AG04450 (cell line): ENCODE results near the gene MNAT1. TPM values are rescaled to one million over a fixed set of nuclear protein-coding genes. Genes with fewer than 3 reads are reported as not detected.

ENCODE experiments used
- CTCF ChIA-PET: fragments of 300-600, 350-600 bp; formaldehyde crosslinking; extraction: SDS; loops from one replicate; lab custom pipeline; 2022; ENCODE audit warnings: antibody characterized with exemption, inconsistent platforms; lab: Charles Lee
- POLR2A ChIA-PET: fragments of 350-600 bp; formaldehyde crosslinking; extraction: SDS; loops from one replicate; lab custom pipeline; 2021; ENCODE audit warnings: antibody characterized with exemption, inconsistent platforms; lab: Yijun Ruan, JAX
- DNase-seq: peaks from one replicate; pipeline ENCODE4 v3.0.0-alpha.2; 2011; ENCODE audit warnings: low read depth, low spot score
- H3K27ac ChIP-seq: one replicate; pipeline ENCODE4 v1.5.1; 2012; ENCODE audit warnings: low read depth, low read length, control low read depth
- H3K27me3 ChIP-seq: one replicate; pipeline ENCODE4 v1.6.0; 2012; ENCODE audit warnings: low read length; ENCODE audit not compliant: control insufficient read depth, insufficient read depth
- H3K4me3 ChIP-seq: 2 replicates; pipeline ENCODE4 v1.5.1; 2011; ENCODE audit warnings: mild to moderate bottlenecking, low read depth, low read length, control low read depth
- H3K9me3 ChIP-seq: 2 replicates; pipeline ENCODE4 v1.5.1; 2012; ENCODE audit warnings: low read length; ENCODE audit not compliant: control insufficient read depth, insufficient read depth
- CTCF ChIP-seq: IDR thresholded peaks from 2 replicates; pipeline ENCODE4 v1.5.1; 2011; ENCODE audit warnings: low read depth, low read length, control low read depth, inconsistent platforms
- polyA plus RNA-seq: library from polyadenylated mRNA; depleted of rRNA; stranded (reverse); fragments of >200 nt; gene quantifications from 2 replicates; pipeline ENCODE4 v1.2.3, GENCODE V29; 2011

Gene MNAT1
- polyA plus RNA-seq, 1 experiment = 69.3 TPM

- ChIA-PET CTCF (interaction anchor here (0.6 kb wide), 2 partner anchors 43 to 278 kb away, joined by 3 read pairs; no protein-coding TSS in a partner anchor), POLR2A (interaction anchor here (0.6 kb wide), 1 partner anchor 74 kb away, joined by 4 read pairs; no protein-coding TSS in a partner anchor)
- no peaks in the 10 kb centered on the region for H3K27me3 ChIP-seq
- peak overlapping the region; percentile 58 for H3K27ac ChIP-seq
- no peaks in the 10 kb centered on the region; the same call in 1 of the 2 replicates for H3K9me3 ChIP-seq
- no peak for TF ChIP-seq CTCF
- DNase-seq = no peak
- peak overlapping the region; percentile 92 for H3K4me3 ChIP-seq
Observed at GRCh38 chr14:60720962-60721325, 13.6 kb upstream of the MNAT1 start.

- POLR2A ChIA-PET = interaction anchor here (0.6 to 2.8 kb wide), 4 partner anchors 65 to 531 kb away, joined by 4 to 12 read pairs (median 6); partner anchors contain the start of gene SIX1
- no peak for DNase-seq
- CTCF ChIA-PET = interaction anchor here (0.6 to 1.2 kb wide), 3 partner anchors 9 to 278 kb away, joined by 3 read pairs; no protein-coding TSS in a partner anchor
Observed at GRCh38 chr14:60721326-60722106, 13.0 kb upstream of the MNAT1 start.

GRCh38 chr14:60722107-60722356, 12.5 kb upstream of the MNAT1 start:
- peak overlapping the region; percentile 84 for H3K27ac ChIP-seq
- no peak for TF ChIP-seq CTCF

More at GRCh38 chr14:60721326-60722106, 13.0 kb upstream of the MNAT1 start:
- TF ChIP-seq CTCF = peak; percentile 53
- Histone ChIP-seq H3K4me3 (peak overlapping the region; percentile 92), H3K27ac (peak overlapping the region; percentile 84), H3K27me3 (no peaks in the 10 kb centered on the region), H3K9me3 (no peaks in the 10 kb centered on the region; the same call in 1 of the 2 replicates)

GRCh38 chr14:60722357-60723115, 12.0 kb upstream of the MNAT1 start:
- ChIA-PET CTCF (interaction anchor here (0.6 to 1.2 kb wide), 2 partner anchors 10 to 74 kb away, joined by 3 read pairs; no protein-coding TSS in a partner anchor), POLR2A (interaction anchor here (0.7 to 2.8 kb wide), 7 partner anchors 12 to 530 kb away, joined by 3 to 12 read pairs (median 6); partner anchors contain the start of genes MNAT1 and SIX1)
- no peak for TF ChIP-seq CTCF
- H3K9me3 ChIP-seq = no peaks in the 10 kb centered on the region; the same call in 1 of the 2 replicates
- H3K27me3 ChIP-seq = no peaks in the 10 kb centered on the region
- peak overlapping the region; percentile 92 for H3K27ac ChIP-seq
- DNase-seq = no peak
- H3K4me3 ChIP-seq = peak overlapping the region; percentile 92

More at GRCh38 chr14:60722107-60722356, 12.5 kb upstream of the MNAT1 start:
- ChIA-PET POLR2A (interaction anchor here (1.4 to 2.8 kb wide), 4 partner anchors 65 to 531 kb away, joined by 6 to 12 read pairs (median 6); partner anchors contain the start of gene SIX1), CTCF (interaction anchor here (1.2 kb wide), 1 partner anchor 10 kb away, joined by 3 read pairs; no protein-coding TSS in a partner anchor)
- H3K9me3 ChIP-seq = no peaks in the 10 kb centered on the region; the same call in 1 of the 2 replicates
- H3K4me3 ChIP-seq = peak overlapping the region; percentile 92
- H3K27me3 ChIP-seq = no peaks in the 10 kb centered on the region
- DNase-seq = no peak
